Measurements from ENCODE around the gene SHISAL2A. TPM values are rescaled to one million over a fixed set of nuclear protein-coding genes. Genes with fewer than 3 reads are reported as not detected.

Gene SHISAL2A
- total and polyA plus RNA-seq, 2 of the 8 experiments (the other 6 are each of a cell fraction or from before 2014, with no cell fraction given), result 0.74 to 2.1 TPM

GRCh38 chr1:52667984-52668383, 35.0 kb downstream of the SHISAL2A start:
- ChIA-PET CTCF (ENCODE audit: partially characterized antibody) (interaction anchor here (0.8 to 1.1 kb wide), 3 partner anchors 8 to 76 kb away, joined by 3 to 4 read pairs (median 3); no protein-coding TSS in a partner anchor), POLR2A (ENCODE audit: partially characterized antibody) (interaction anchor here (1.0 kb wide), 1 partner anchor 13 kb away, joined by 3 read pairs; no protein-coding TSS in a partner anchor)
- no peak overlapping the region for H2AFZ ChIP-seq (ENCODE audit: low read length)
- no peaks in the 10 kb centered on the region for H3K9me3 ChIP-seq (ENCODE audit: insufficient read depth in 2 of 2, low read depth in 1 of 2, low read length in 1 of 2)
- H2BK12ac ChIP-seq (ENCODE audit: low read depth, low read length), result no peak overlapping the region
- H2AK5ac ChIP-seq (ENCODE audit: low read depth, low read length), result no peak overlapping the region
- H3K56ac ChIP-seq (replicated peaks; ENCODE audit: insufficient read length, low read depth, low read length), result no peak overlapping the region
- FAIRE-seq, result no peak
- H4K8ac ChIP-seq (ENCODE audit: extremely low read depth, insufficient read depth, low read length), result no peak overlapping the region
- H3K4me2 ChIP-seq (ENCODE audit: insufficient read depth in 1 of 2, low read depth in 2 of 2, low read length in 2 of 2), result no peak overlapping the region
- no peak overlapping the region for H2BK20ac ChIP-seq (ENCODE audit: low read length)
- H4K20me1 ChIP-seq (replicated peaks in 1 of 2; ENCODE audit: control insufficient read depth in 1 of 2, insufficient read depth in 2 of 2, low read length in 2 of 2), result no peaks in the 10 kb centered on the region
- no peak for TF ChIP-seq SIRT6 (IDR thresholded peaks at IDR 0.05; ENCODE audit: low read length)
- no peak for TF ChIP-seq GABPA (IDR thresholded peaks at IDR 0.05; ENCODE audit: borderline replicate concordance, insufficient read depth, low read length)
- no peak for TF ChIP-seq E2F6 (IDR thresholded peaks at IDR 0.05)
- TF ChIP-seq SP2 (IDR thresholded peaks at IDR 0.05; ENCODE audit: low read length), result no peak
- no peak for TF ChIP-seq RNF2 (IDR thresholded peaks at IDR 0.05; ENCODE audit: borderline replicate concordance, low read depth, low read length, missing control alignments, poor library complexity, severe bottlenecking)
- no peak for TF ChIP-seq SUZ12 (IDR thresholded peaks at IDR 0.05; ENCODE audit: low read length)
- TF ChIP-seq POLR2A (IDR thresholded peaks at IDR 0.05; ENCODE audit: control extremely low read depth in 1 of 2, low read depth in 2 of 2, low read length in 2 of 2), result no peak
- TF ChIP-seq YY1 (IDR thresholded peaks at IDR 0.05; ENCODE audit: low read depth, low read length), result no peak
- TF ChIP-seq KDM1A (IDR thresholded peaks at IDR 0.05; ENCODE audit: borderline replicate concordance, low read length), result no peak
- H3K9ac ChIP-seq (replicated peaks in 1 of 4; ENCODE audit: extremely low read depth in 1 of 4, low read depth in 3 of 4, low read length in 3 of 4), result no peak overlapping the region
- H3K79me2 ChIP-seq (ENCODE audit: control insufficient read depth in 1 of 2, insufficient read depth in 2 of 2, low read length in 2 of 2), result no peaks in the 10 kb centered on the region
- no peak overlapping the region for H4K91ac ChIP-seq (replicated peaks; ENCODE audit: insufficient read length, low read length)
- no peaks in the 10 kb centered on the region for H3K79me1 ChIP-seq (ENCODE audit: low read depth, low read length)
- no peak overlapping the region for H3K4ac ChIP-seq (replicated peaks; ENCODE audit: insufficient read length, low read depth, low read length)
- H3K23ac ChIP-seq (ENCODE audit: insufficient read length), result no peak overlapping the region
- WGBS, 2 experiments (ENCODE audit: extremely low coverage in 1 of 2, insufficient coverage in 1 of 2, insufficient read length in 1 of 2, insufficient replicate concordance in 2 of 2, low coverage in 1 of 2, low lambda C conversion rate in 2 of 2, missing lambda C conversion rate in 1 of 2), result 64% methylated on average over 3 of the region's 3 CpGs; no CpG with 5 or more reads in 1 of the 2 experiments
- H3K27ac ChIP-seq (ENCODE audit: low read depth, low read length), result no peak overlapping the region
- H3K23me2 ChIP-seq (ENCODE audit: low read depth, low read length), result no peaks in the 10 kb centered on the region
- H3K14ac ChIP-seq (ENCODE audit: insufficient read length), result no peak overlapping the region
- H3K4me3 ChIP-seq (ENCODE audit: extremely low read depth in 1 of 4, insufficient read depth in 2 of 4, low read depth in 3 of 4, low read length in 4 of 4), result no peak overlapping the region
- no peaks in the 10 kb centered on the region for H3K27me3 ChIP-seq (replicated peaks in 1 of 4; ENCODE audit: control insufficient read depth in 3 of 4, extremely low read depth in 1 of 4, insufficient read depth in 3 of 4, low read length in 3 of 4)
- no peak overlapping the region for H2BK15ac ChIP-seq (ENCODE audit: low read length)
- H2BK120ac ChIP-seq (replicated peaks; ENCODE audit: low read depth, low read length), result no peak overlapping the region
- no peak overlapping the region for H4K5ac ChIP-seq (ENCODE audit: insufficient read length, low read depth, low read length)
- no peak overlapping the region for H2BK5ac ChIP-seq (ENCODE audit: low read depth, low read length)
- peaks cover 0 to 12% (median 2%) of the 10 kb centered on the region in 4 experiments; a peak in 3 of 7 replicates for H3K4me1 ChIP-seq (replicated peaks in 1 of 4; ENCODE audit: control insufficient read depth in 3 of 4, insufficient read depth in 4 of 4, low read length in 3 of 4)
- DNase-seq (ENCODE audit: low read depth in 1 of 2, low spot score in 2 of 2), result no peak
- no peaks in the 10 kb centered on the region for H3K36me3 ChIP-seq (ENCODE audit: control insufficient read depth in 2 of 4, insufficient read depth in 4 of 4, low read length in 3 of 4)
- no peak overlapping the region for H3K18ac ChIP-seq (ENCODE audit: extremely low read depth, low read length)

All from H1 (cell line).